Keratinocyte (primary cell): ENCODE data around the gene ZNF512B. TPM values are rescaled to one million over a fixed set of nuclear protein-coding genes. Genes with fewer than 3 reads are reported as not detected.

Experiments
- DNase-seq: peaks from one replicate; pipeline ENCODE4 v3.0.0-alpha.2; 2011; ENCODE audit warnings: low read depth, missing footprints, low spot score
- FAIRE-seq: peaks from 2 replicates; lab custom pipeline; 2011; peaks lifted over from hg19 to GRCh38; lab: Jason Lieb, UNC
- H2AFZ ChIP-seq: 2 replicates; pipeline ENCODE4 v1.6.0; 2012; ENCODE audit warnings: low read length, control low read depth, inconsistent platforms; ENCODE audit not compliant: control insufficient read depth
- H3K27ac ChIP-seq: 2 replicates; pipeline ENCODE4 v1.5.1; 2011; ENCODE audit warnings: low read length; ENCODE audit not compliant: control insufficient read depth, insufficient read depth
- H3K27me3 ChIP-seq: 3 replicates; pipeline ENCODE4 v1.6.0; 2011; ENCODE audit warnings: low read length; ENCODE audit not compliant: control insufficient read depth, insufficient read depth; ENCODE audit errors: extremely low read depth
- H3K36me3 ChIP-seq, 2 experiments: 2 replicates in 1 of 2; 3 replicates in 1 of 2; pipeline ENCODE4 v1.5.1; 2011; ENCODE audit warnings: low read length in 2 of 2, mild to moderate bottlenecking in 1 of 2; ENCODE audit not compliant: control insufficient read depth in 2 of 2, insufficient read depth in 2 of 2; ENCODE audit errors: extremely low read depth in 1 of 2
- H3K4me1 ChIP-seq: 3 replicates; pipeline ENCODE4 v1.5.1; 2011; ENCODE audit warnings: low read length; ENCODE audit not compliant: control insufficient read depth, insufficient read depth; ENCODE audit errors: extremely low read depth
- H3K4me2 ChIP-seq: 3 replicates; pipeline ENCODE4 v1.6.0; 2011; ENCODE audit warnings: low read depth, low read length; ENCODE audit not compliant: control insufficient read depth, insufficient read depth; ENCODE audit errors: extremely low read depth
- H3K4me3 ChIP-seq, 3 experiments: fragments of 200-600 bp in 1 of 3; sonication (generic) in 1 of 3; 2 replicates in 2 of 3; 3 replicates in 1 of 3; pipeline ENCODE4 v1.5.1; 2011 to 2016; ENCODE audit warnings: low read length in 3 of 3, mild to moderate bottlenecking in 3 of 3, control low read depth in 2 of 3, inconsistent platforms in 1 of 3, low read depth in 1 of 3, mixed read lengths in 1 of 3, mixed run types in 1 of 3, moderate library complexity in 1 of 3; ENCODE audit not compliant: control insufficient read depth in 2 of 3, insufficient read depth in 2 of 3; ENCODE audit errors: extremely low read depth in 1 of 3
- H3K79me2 ChIP-seq: 2 replicates; pipeline ENCODE4 v1.6.0; 2012; ENCODE audit warnings: low read length; ENCODE audit not compliant: control insufficient read depth, insufficient read depth
- H3K9ac ChIP-seq: 3 replicates; pipeline ENCODE4 v1.6.0; 2011; ENCODE audit warnings: low read length; ENCODE audit not compliant: control insufficient read depth, insufficient read depth; ENCODE audit errors: extremely low read depth
- H3K9me1 ChIP-seq: 3 replicates; pipeline ENCODE4 v1.6.0; 2011; ENCODE audit warnings: low read length; ENCODE audit not compliant: control insufficient read depth, insufficient read depth; ENCODE audit errors: extremely low read depth
- H3K9me3 ChIP-seq: 2 replicates; pipeline ENCODE4 v1.5.1; 2012; ENCODE audit warnings: low read depth, low read length; ENCODE audit not compliant: control insufficient read depth
- H4K20me1 ChIP-seq: 3 replicates; pipeline ENCODE4 v1.6.0; 2011; ENCODE audit warnings: low read length; ENCODE audit not compliant: control insufficient read depth, insufficient read depth; ENCODE audit errors: extremely low read depth
- CTCF ChIP-seq, 3 experiments: IDR thresholded peaks in 1 of 3; conservative IDR thresholded peaks in 1 of 3; optimal IDR thresholded peaks in 1 of 3; 2 replicates in 2 of 3; 3 replicates in 1 of 3; pipeline versions ENCODE3 to v1.5.1; 2011; ENCODE audit warnings: low read length in 3 of 3, mild to moderate bottlenecking in 3 of 3, moderate library complexity in 2 of 3, control low read depth in 1 of 3, inconsistent platforms in 1 of 3; ENCODE audit not compliant: insufficient read depth in 2 of 3; ENCODE audit errors: extremely low read depth in 1 of 3
- EZH2 ChIP-seq: IDR thresholded peaks from one replicate; pipeline ENCODE4 v1.6.1; 2012; ENCODE audit warnings: inconsistent platforms, mild to moderate bottlenecking, low read length, moderate library complexity
- dilution Hi-C: fragments of 300-500 bp; cut with MboI; formaldehyde crosslinking; loops from one replicate; pipeline ENCODE4 v1.7.0; 2020; ENCODE audit warnings: low sequenced_read_pairs; ENCODE audit not compliant: extremely low pct_ligation_motif_present
- polyA plus RNA-seq, 5 experiments: library from polyadenylated mRNA; depleted of rRNA in 3 of 5; stranded (reverse) in 3 of 5; stranded (forward) in 1 of 5; unstranded in 1 of 5; fragments of >200 nt; gene quantifications; 1 replicate in 1 of 5; 2 replicates in 3 of 5; 3 replicates in 1 of 5; pipeline versions ENCODE4 v1.2.1 to v1.2.3, GENCODE V29; 2011 to 2012; ENCODE audit warnings: missing spikeins in 2 of 5, low read depth in 1 of 5, low replicate concordance in 1 of 5

Gene ZNF512B
- polyA plus RNA-seq, 1 donor (not counting 4 experiments of a cell fraction or from before 2014, with no cell fraction given) = 2.4 TPM

- Histone ChIP-seq H3K9ac (no peak overlapping the region), H3K36me3 (peaks cover 27 to 34% of the 10 kb centered on the region in 2 experiments), H3K9me1 (no peaks in the 10 kb centered on the region), H3K4me2 (no peak overlapping the region), H3K9me3 (peaks cover 4% of the 10 kb centered on the region), H3K4me1 (peaks cover 5% of the 10 kb centered on the region), H3K4me3 (no peak overlapping the region), H2AFZ (no peak overlapping the region), H3K27ac (no peak overlapping the region), H4K20me1 (no peaks in the 10 kb centered on the region), H3K79me2 (peaks cover 12% of the 10 kb centered on the region), H3K27me3 (no peaks in the 10 kb centered on the region)
- dilution Hi-C loops = no loop called here
- no peak for TF ChIP-seq EZH2
- DNase-seq = no peak
- FAIRE-seq = no peak
Observed at GRCh38 chr20:63964412-63964811, 5.3 kb downstream of the ZNF512B start.

GRCh38 chr20:63963784-63964301 lies 5.9 kb downstream of the ZNF512B start:
- DNase-seq (no peak), FAIRE-seq (no peak)
- no peak for TF ChIP-seq CTCF (optimal IDR thresholded peaks at IDR 0.05 in 1 of 3, IDR thresholded peaks at IDR 0.05 in 1 of 3, conservative IDR thresholded peaks at IDR 0.05 in 1 of 3; ENCODE audit: extremely low read depth in 1 of 3, insufficient read depth in 2 of 3, low read length in 3 of 3)
- TF ChIP-seq EZH2 = no peak

GRCh38 chr20:63963348-63963741 lies 6.4 kb downstream of the ZNF512B start:
- Histone ChIP-seq H3K27me3 (no peaks in the 10 kb centered on the region), H3K9me3 (peaks cover 4% of the 10 kb centered on the region), H3K9me1 (no peaks in the 10 kb centered on the region), H4K20me1 (no peaks in the 10 kb centered on the region), H3K27ac (no peak overlapping the region), H2AFZ (no peak overlapping the region), H3K4me3 (no peak overlapping the region), H3K4me2 (no peak overlapping the region), H3K4me1 (no peaks in the 10 kb centered on the region), H3K79me2 (peaks cover 2% of the 10 kb centered on the region), H3K36me3 (peaks cover 34 to 35% of the 10 kb centered on the region in 2 experiments), H3K9ac (no peak overlapping the region)
- DNase-seq (no peak), FAIRE-seq (no peak)
- dilution Hi-C loops = no loop called here
- TF ChIP-seq CTCF (optimal IDR thresholded peaks at IDR 0.05 in 1 of 3, IDR thresholded peaks at IDR 0.05 in 1 of 3, conservative IDR thresholded peaks at IDR 0.05 in 1 of 3; ENCODE audit: extremely low read depth in 1 of 3, insufficient read depth in 2 of 3, low read length in 3 of 3) (no peak), EZH2 (no peak)

More at GRCh38 chr20:63963784-63964301, 5.9 kb downstream of the ZNF512B start:
- no peak overlapping the region for H2AFZ ChIP-seq
- H3K9me1 ChIP-seq = no peaks in the 10 kb centered on the region
- H3K79me2 ChIP-seq = peaks cover 7% of the 10 kb centered on the region
- peaks cover 4% of the 10 kb centered on the region for H3K9me3 ChIP-seq
- H3K27me3 ChIP-seq = no peaks in the 10 kb centered on the region
- H3K36me3 ChIP-seq = peaks cover 32 to 34% of the 10 kb centered on the region in 2 experiments
- H4K20me1 ChIP-seq = no peaks in the 10 kb centered on the region
- no peak overlapping the region for H3K9ac ChIP-seq
- H3K4me3 ChIP-seq = no peak overlapping the region
- dilution Hi-C loops = no loop called here
- H3K27ac ChIP-seq = no peak overlapping the region
- peaks cover 2% of the 10 kb centered on the region for H3K4me1 ChIP-seq
- H3K4me2 ChIP-seq = no peak overlapping the region
